ENCODE results near the gene TM6SF1.
"Not testable (repeated sequence)": the region's sequence is repeated elsewhere in the genome, so short reads cannot be mapped to it uniquely, and the experiment has no call there.

TM6SF1 gene

GRCh38 chr15:83164111-83164770 lies 56.8 kb downstream of the TM6SF1 start:
- Histone ChIP-seq H3K4me3 (ENCODE audit: low read length) (no peak overlapping the region), H3K36me3 (ENCODE audit: insufficient read depth, low read depth, low read length) (peaks cover 47% of the 10 kb centered on the region), H3K9me3 (ENCODE audit: insufficient read depth, low read depth, low read length) (no peaks in the 10 kb centered on the region), H3K27ac (ENCODE audit: low read length) (no peak overlapping the region), H3K4me1 (ENCODE audit: insufficient read depth, low read length) (peaks cover 13% of the 10 kb centered on the region; the same call in 1 of the 2 replicates), H3K27me3 (ENCODE audit: insufficient read depth, low read length) (no peaks in the 10 kb centered on the region), H3K9ac (ENCODE audit: low read depth, low read length) (no peak overlapping the region)

GRCh38 chr15:83164771-83165404 lies 57.4 kb downstream of the TM6SF1 start:
- H3K27ac ChIP-seq (ENCODE audit: low read length): no peak overlapping the region
- H3K27me3 ChIP-seq (ENCODE audit: insufficient read depth, low read length): no peaks in the 10 kb centered on the region
- H3K36me3 ChIP-seq (ENCODE audit: insufficient read depth, low read depth, low read length): peaks cover 40% of the 10 kb centered on the region
- no peaks in the 10 kb centered on the region for H3K9me3 ChIP-seq (ENCODE audit: insufficient read depth, low read depth, low read length)
- peaks cover 13% of the 10 kb centered on the region; the same call in 1 of the 2 replicates for H3K4me1 ChIP-seq (ENCODE audit: insufficient read depth, low read length)
- no peak overlapping the region for H3K4me3 ChIP-seq (ENCODE audit: low read length)
- no peak overlapping the region for H3K9ac ChIP-seq (ENCODE audit: low read depth, low read length)

GRCh38 chr15:83166218-83166617 lies 58.8 kb downstream of the TM6SF1 start:
- no peak overlapping the region for H3K9ac ChIP-seq (ENCODE audit: low read depth, low read length)
- H3K9me3 ChIP-seq (ENCODE audit: insufficient read depth, low read depth, low read length): no peaks in the 10 kb centered on the region
- peaks cover 13% of the 10 kb centered on the region; the same call in 1 of the 2 replicates for H3K4me1 ChIP-seq (ENCODE audit: insufficient read depth, low read length)
- no peaks in the 10 kb centered on the region for H3K27me3 ChIP-seq (ENCODE audit: insufficient read depth, low read length)
- H3K36me3 ChIP-seq (ENCODE audit: insufficient read depth, low read depth, low read length): peaks cover 27% of the 10 kb centered on the region
- H3K27ac ChIP-seq (ENCODE audit: low read length): peak overlapping the region; percentile 41
- H3K4me3 ChIP-seq (ENCODE audit: low read length): no peak overlapping the region

- peaks cover 21% of the 10 kb centered on the region for H3K36me3 ChIP-seq (ENCODE audit: insufficient read depth, low read depth, low read length)
- no peak overlapping the region for H3K4me3 ChIP-seq (ENCODE audit: low read length)
- H3K9ac ChIP-seq (ENCODE audit: low read depth, low read length): no peak overlapping the region
- H3K9me3 ChIP-seq (ENCODE audit: insufficient read depth, low read depth, low read length): no peaks in the 10 kb centered on the region
- peaks cover 13% of the 10 kb centered on the region; the same call in 1 of the 2 replicates for H3K4me1 ChIP-seq (ENCODE audit: insufficient read depth, low read length)
- no peak overlapping the region for H3K27ac ChIP-seq (ENCODE audit: low read length)
- no peaks in the 10 kb centered on the region for H3K27me3 ChIP-seq (ENCODE audit: insufficient read depth, low read length)
Observed at GRCh38 chr15:83166830-83167229, 59.4 kb downstream of the TM6SF1 start.

GRCh38 chr15:83169576-83169975 lies 62.1 kb downstream of the TM6SF1 start:
- not testable (repeated sequence) for H3K9ac ChIP-seq (ENCODE audit: low read depth, low read length); H3K27me3 ChIP-seq (ENCODE audit: insufficient read depth, low read length); H3K9me3 ChIP-seq (ENCODE audit: insufficient read depth, low read depth, low read length); H3K27ac ChIP-seq (ENCODE audit: low read length); H3K36me3 ChIP-seq (ENCODE audit: insufficient read depth, low read depth, low read length); H3K4me3 ChIP-seq (ENCODE audit: low read length)
- H3K4me1 ChIP-seq (ENCODE audit: insufficient read depth, low read length): peaks cover 13% of the 10 kb centered on the region; the same call in 1 of the 2 replicates

GRCh38 chr15:83170474-83171165 lies 63.2 kb downstream of the TM6SF1 start:
- H3K4me1 ChIP-seq (ENCODE audit: insufficient read depth, low read length): peaks cover 8% of the 10 kb centered on the region; the same call in 1 of the 2 replicates
- no peaks in the 10 kb centered on the region for H3K27me3 ChIP-seq (ENCODE audit: insufficient read depth, low read length)
- no peaks in the 10 kb centered on the region for H3K9me3 ChIP-seq (ENCODE audit: insufficient read depth, low read depth, low read length)
- H3K9ac ChIP-seq (ENCODE audit: low read depth, low read length): no peak overlapping the region
- no peak overlapping the region for H3K4me3 ChIP-seq (ENCODE audit: low read length)
- H3K36me3 ChIP-seq (ENCODE audit: insufficient read depth, low read depth, low read length): no peaks in the 10 kb centered on the region; the same call in 1 of the 2 replicates
- H3K27ac ChIP-seq (ENCODE audit: low read length): no peak overlapping the region

GRCh38 chr15:83174891-83175290 lies 67.4 kb downstream of the TM6SF1 start:
- Histone ChIP-seq H3K36me3 (ENCODE audit: insufficient read depth, low read depth, low read length) (no peaks in the 10 kb centered on the region; the same call in 1 of the 2 replicates), H3K4me3 (ENCODE audit: low read length) (no peak overlapping the region), H3K27ac (ENCODE audit: low read length) (no peak overlapping the region), H3K9me3 (ENCODE audit: insufficient read depth, low read depth, low read length) (no peaks in the 10 kb centered on the region), H3K27me3 (ENCODE audit: insufficient read depth, low read length) (no peaks in the 10 kb centered on the region), H3K9ac (ENCODE audit: low read depth, low read length) (no peak overlapping the region), H3K4me1 (ENCODE audit: insufficient read depth, low read length) (no peaks in the 10 kb centered on the region)

- H3K9ac ChIP-seq (ENCODE audit: low read depth, low read length): no peak overlapping the region
- no peaks in the 10 kb centered on the region for H3K27me3 ChIP-seq (ENCODE audit: insufficient read depth, low read length)
- no peaks in the 10 kb centered on the region for H3K4me1 ChIP-seq (ENCODE audit: insufficient read depth, low read length)
- H3K27ac ChIP-seq (ENCODE audit: low read length): no peak overlapping the region
- no peaks in the 10 kb centered on the region for H3K9me3 ChIP-seq (ENCODE audit: insufficient read depth, low read depth, low read length)
- no peaks in the 10 kb centered on the region for H3K36me3 ChIP-seq (ENCODE audit: insufficient read depth, low read depth, low read length)
- no peak overlapping the region for H3K4me3 ChIP-seq (ENCODE audit: low read length)
Observed at GRCh38 chr15:83178390-83178789, 70.9 kb downstream of the TM6SF1 start.

GRCh38 chr15:83178869-83179325 lies 71.5 kb downstream of the TM6SF1 start:
- no peak overlapping the region for H3K4me3 ChIP-seq (ENCODE audit: low read length)
- H3K27ac ChIP-seq (ENCODE audit: low read length): no peak overlapping the region
- no peak overlapping the region for H3K9ac ChIP-seq (ENCODE audit: low read depth, low read length)
- no peaks in the 10 kb centered on the region for H3K27me3 ChIP-seq (ENCODE audit: insufficient read depth, low read length)
- H3K4me1 ChIP-seq (ENCODE audit: insufficient read depth, low read length): no peaks in the 10 kb centered on the region
- H3K36me3 ChIP-seq (ENCODE audit: insufficient read depth, low read depth, low read length): no peaks in the 10 kb centered on the region
- H3K9me3 ChIP-seq (ENCODE audit: insufficient read depth, low read depth, low read length): no peaks in the 10 kb centered on the region

- Histone ChIP-seq H3K9me3 (ENCODE audit: insufficient read depth, low read depth, low read length) (no peaks in the 10 kb centered on the region), H3K4me1 (ENCODE audit: insufficient read depth, low read length) (no peaks in the 10 kb centered on the region), H3K36me3 (ENCODE audit: insufficient read depth, low read depth, low read length) (no peaks in the 10 kb centered on the region; the same call in 1 of the 2 replicates), H3K27ac (ENCODE audit: low read length) (no peak overlapping the region), H3K9ac (ENCODE audit: low read depth, low read length) (no peak overlapping the region), H3K27me3 (ENCODE audit: insufficient read depth, low read length) (no peaks in the 10 kb centered on the region), H3K4me3 (ENCODE audit: low read length) (no peak overlapping the region)
Observed at GRCh38 chr15:83185561-83185960, 78.1 kb downstream of the TM6SF1 start.

Measured in iPS-20b (cell line).